NCI-H2081 (cell line): ENCODE results near the gene ADGRG1.
"Not testable (repeated sequence)": the region's sequence is repeated elsewhere in the genome, so short reads cannot be mapped to it uniquely, and the experiment has no call there.

Experiments used
- DNase-seq, 2 experiments: peaks; one replicate each; lab custom pipeline; 2025; lab: John Stamatoyannopoulos, UW

The ADGRG1 gene

GRCh38 chr16:57628008-57628781 is at the start of gene ADGRG1:
ADGRG1 (plus strand) TSS chr16:57628630; CDS start chr16:57650288, 21,658 bp downstream.
- no peak for DNase-seq

- no peak for DNase-seq
Measured at GRCh38 chr16:57579361-57579665, 49.1 kb upstream of the ADGRG1 start.

- no peak for DNase-seq
Measured at GRCh38 chr16:57585051-57585687, 43.3 kb upstream of the ADGRG1 start.

GRCh38 chr16:57588831-57589230 is 39.6 kb upstream of the ADGRG1 start:
- no peak for DNase-seq

- no peak for DNase-seq
Measured at GRCh38 chr16:57589374-57589773, 39.1 kb upstream of the ADGRG1 start.

GRCh38 chr16:57590654-57591085 is 37.8 kb upstream of the ADGRG1 start:
- no peak for DNase-seq

GRCh38 chr16:57591086-57591869 is 37.2 kb upstream of the ADGRG1 start:
- peak; percentile 33 to 37 for DNase-seq

GRCh38 chr16:57591870-57592485 is 36.5 kb upstream of the ADGRG1 start:
- DNase-seq: no peak

- DNase-seq: no peak
Measured at GRCh38 chr16:57592591-57593003, 35.8 kb upstream of the ADGRG1 start.

- DNase-seq: no peak
Measured at GRCh38 chr16:57593021-57593420, 35.4 kb upstream of the ADGRG1 start.

- DNase-seq: no peak
Measured at GRCh38 chr16:57593990-57594389, 34.4 kb upstream of the ADGRG1 start.

- DNase-seq: no peak
Measured at GRCh38 chr16:57594531-57595031, 33.8 kb upstream of the ADGRG1 start.

- not testable (repeated sequence) for DNase-seq
Measured at GRCh38 chr16:57596234-57596633, 32.2 kb upstream of the ADGRG1 start.

GRCh38 chr16:57598437-57598836 is 30.0 kb upstream of the ADGRG1 start:
- DNase-seq: no peak

GRCh38 chr16:57600048-57600835 is 28.2 kb upstream of the ADGRG1 start:
- DNase-seq: peak; percentile 17 to 42

- DNase-seq: no peak
Measured at GRCh38 chr16:57600952-57601580, 27.4 kb upstream of the ADGRG1 start.

GRCh38 chr16:57601801-57602478 is 26.5 kb upstream of the ADGRG1 start:
- DNase-seq: peak; percentile 22 to 74

GRCh38 chr16:57603115-57604024 is 25.1 kb upstream of the ADGRG1 start:
- no peak for DNase-seq

GRCh38 chr16:57604177-57604576 is 24.3 kb upstream of the ADGRG1 start:
- no peak for DNase-seq
